Heart right ventricle (tissue), 16 donors: ENCODE results near the gene HELZ. TPM values are rescaled to one million over a fixed set of nuclear protein-coding genes. Genes with fewer than 3 reads are reported as not detected.
A peak's percentile ranks its signal among the peaks of the same experiment; 100 is the strongest.

Experiments used
- ATAC-seq, 8 donors: fragments of 200-7000 bp; cut with Tn5 transposase; one replicate each; pipeline ENCODE4 v1.9.1; 2020; ENCODE audit warnings: mild to moderate bottlenecking in 8 of 8, moderate library complexity in 8 of 8, moderate number of reproducible peaks in 1 of 8
- DNase-seq, 2 donors: peaks; one replicate each; pipeline ENCODE4 v3.0.0-alpha.2; 2020
- H3K27ac ChIP-seq, 10 donors: fragments of 200-600 bp; sonication (generic) in 2 of 10; one replicate each; pipeline versions ENCODE4 v1.5.0 to v1.8.0; 2020 to 2022; ENCODE audit warnings: mild to moderate bottlenecking in 3 of 10
- H3K27me3 ChIP-seq, 7 donors: fragments of 200-600 bp; one replicate each; pipeline ENCODE4 v1.8.0; 2021 to 2022; ENCODE audit warnings: mild to moderate bottlenecking in 2 of 7
- H3K36me3 ChIP-seq, 9 donors: fragments of 200-600 bp; sonication (generic) in 1 of 9; one replicate each; pipeline versions ENCODE4 v1.5.0 to v1.8.0; 2020 to 2022; ENCODE audit warnings: mild to moderate bottlenecking in 2 of 9
- H3K4me1 ChIP-seq, 9 donors: fragments of 200-600 bp; sonication (generic) in 1 of 9; one replicate each; pipeline versions ENCODE4 v1.5.0 to v1.8.0; 2020 to 2022; ENCODE audit warnings: mild to moderate bottlenecking in 4 of 9
- H3K4me3 ChIP-seq, 10 donors: fragments of 200-600 bp; sonication (generic) in 2 of 10; one replicate each; pipeline versions ENCODE4 v1.5.0 to v1.8.0; 2020 to 2022; ENCODE audit warnings: mild to moderate bottlenecking in 7 of 10, moderate library complexity in 2 of 10
- H3K9me3 ChIP-seq, 11 donors: fragments of 200-600 bp in 10 of 11; sonication (generic) in 2 of 11; one replicate each; pipeline versions ENCODE4 v1.5.0 to v1.8.0; 2013 to 2022; ENCODE audit warnings: mild to moderate bottlenecking in 2 of 11, control low read depth in 1 of 11, moderate library complexity in 1 of 11
- CTCF ChIP-seq, 9 donors: fragments of 200-600 bp; sonication (generic) in 2 of 9; IDR thresholded peaks; one replicate each; pipeline versions ENCODE4 v1.5.0 to v1.8.0; 2021 to 2022; ENCODE audit warnings: antibody characterized with exemption in 9 of 9, mild to moderate bottlenecking in 5 of 9, moderate library complexity in 1 of 9
- WGBS, 2 donors: extraction: QIAGEN DNeasy Blood & Tissue Kit; methylation state at CpG; one replicate each; pipeline ENCODE4 v1.1.7; 2013; ENCODE audit warnings: inconsistent platforms in 1 of 2; 5-methylcytosine and 5-hydroxymethylcytosine counted together
- intact Hi-C, 10 donors: fragments of 100-400 bp; cut with DNase I; formaldehyde crosslinking; loops; one replicate each; pipeline versions ENCODE4 v1.11.1 to v1.14.2; 2022
- polyA plus RNA-seq, 2 donors: library from polyadenylated mRNA; stranded (reverse); fragments of 200-250 nt; gene quantifications; one replicate each; pipeline ENCODE4 v1.2.3, GENCODE V29; 2013
- total RNA-seq, 10 donors: library from RNA; stranded (reverse); fragmentation: NEBNext Ultra II Directional in 3 of 10; extraction: Animal tissue kit (Norgen Biotek cat#: 25700) in 3 of 10; gene quantifications; one replicate each; pipeline versions ENCODE4 v1.2.1 to v1.2.4, GENCODE V29; 2021 to 2023
- donor health status: Arrhythmogenic right ventricular cardiomyopathy.
- donor health status: ischemic (EF 13 %, LVEDD 7.1; RV severe dilation, severe dysfunction).
- donor health status: healthy with polysubstance abuse.
- donor health status: DM: no; HTN: yes; CAD: no.
- donor health status: DM: no; HTN: no; CAD: no.
- donor health status: ischemic (EF 25% LVEDD 6.9; RV normal size, moderate dysfunction).
- donor health status: ischemic (EF 25% LVEDD 5.7; RV mildly dilated, moderate dysfunction).
- donor health status: healthy.
- donor health status: DM: yes; HTN: yes; CAD: no.
- donor health status: Ischemic cardiomyopathy.
- donor health status: ischemic (EF 35%, LVEDD 5.7; RV mildly dilated, moderate dysfunction).
- donor health status: nonischemic (EF 11% LVEDD 7.7; RV severe dilation, severe dysfunction).
- donor health status: DM: yes; HTN: yes; CAD: no.
- donor health status: PGD.
- donor health status: ischemic (EF 29% LVEDD 5.4; RV normal size, mild dysfunction).
- donor health status: nonischemic (EF 23%, LVEDD 6.1; RV moderate dilation, normal function).

HELZ gene
- total and polyA plus RNA-seq, 12 donors, result 2.4 to 50.3 (median 40.6) TPM

DNA sequence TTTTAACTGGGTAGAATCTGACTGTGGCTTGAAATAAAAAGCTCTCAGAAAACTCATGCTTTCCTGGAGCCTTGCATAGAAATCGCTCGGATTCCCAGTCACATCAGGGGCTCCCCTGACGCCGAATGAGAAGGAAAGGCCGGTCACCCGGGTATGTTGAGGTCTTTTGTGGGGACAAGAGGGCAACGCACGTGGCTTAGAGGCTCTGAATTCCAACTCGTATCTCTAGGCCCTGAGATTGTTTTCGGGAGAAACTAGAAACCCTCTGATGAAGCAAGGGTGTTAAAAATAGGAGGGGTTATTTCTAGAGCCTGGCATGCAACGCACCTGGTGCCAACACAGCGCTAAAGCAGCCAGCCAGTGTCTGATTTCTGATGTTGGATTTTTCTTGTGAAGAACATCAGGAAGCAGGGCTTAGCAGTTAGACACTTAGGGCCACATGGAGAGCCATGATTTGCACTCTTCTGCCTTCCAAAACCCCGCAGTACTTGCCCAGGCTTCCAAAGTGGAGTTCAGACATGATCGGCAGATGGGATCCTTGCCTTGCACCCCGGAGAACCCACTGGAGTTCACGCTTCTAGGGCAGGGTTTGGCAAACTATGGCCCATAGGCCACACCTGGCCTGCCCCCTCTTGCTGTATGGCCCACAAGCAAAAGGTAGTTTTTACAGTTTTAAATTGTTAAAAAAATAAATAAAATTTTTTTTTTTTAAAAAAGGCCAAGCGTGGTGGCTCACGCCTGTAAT lies 188.1 kb downstream of the HELZ start:
- Histone ChIP-seq H3K36me3 (no peaks in the 10 kb centered on the region), H3K27me3 (no peaks in the 10 kb centered on the region), H3K27ac (peak overlapping the region in 5 of 10 donors; percentile 29 to 75 (median 70)), H3K4me3 (no peak overlapping the region), H3K4me1 (peaks cover 0 to 12% (median 0%) of the 10 kb centered on the region in 9 donors), H3K9me3 (no peaks in the 10 kb centered on the region)
- 71 to 73% methylated on average over 18 of the region's 18 CpGs for WGBS, 2 donors
- no peak for TF ChIP-seq CTCF (IDR thresholded peaks at IDR 0.05)
- DNase-seq (no peak), ATAC-seq (peak in 5 of 8 donors; percentile 33 to 84 (median 75))
- intact Hi-C loops, result no loop called here

- Histone ChIP-seq H3K4me3 (no peak overlapping the region), H3K27ac (peak overlapping the region in 5 of 10 donors; percentile 29 to 75 (median 70)), H3K36me3 (no peaks in the 10 kb centered on the region), H3K27me3 (no peaks in the 10 kb centered on the region), H3K9me3 (no peaks in the 10 kb centered on the region), H3K4me1 (peaks cover 0 to 13% (median 0%) of the 10 kb centered on the region in 9 donors)
- ATAC-seq, result peak in 6 of 8 donors; percentile 48 to 85 (median 68)
- whole genome bisulfite sequencing, 2 donors, result 81 to 82% methylated on average over 29 of the region's 29 CpGs
- no peak for DNase-seq
- intact Hi-C loops, result no loop called here
- no peak for TF ChIP-seq CTCF (IDR thresholded peaks at IDR 0.05)
Measured at GRCh38 chr17:67055811-67056745, 188.9 kb downstream of the HELZ start.

DNA sequence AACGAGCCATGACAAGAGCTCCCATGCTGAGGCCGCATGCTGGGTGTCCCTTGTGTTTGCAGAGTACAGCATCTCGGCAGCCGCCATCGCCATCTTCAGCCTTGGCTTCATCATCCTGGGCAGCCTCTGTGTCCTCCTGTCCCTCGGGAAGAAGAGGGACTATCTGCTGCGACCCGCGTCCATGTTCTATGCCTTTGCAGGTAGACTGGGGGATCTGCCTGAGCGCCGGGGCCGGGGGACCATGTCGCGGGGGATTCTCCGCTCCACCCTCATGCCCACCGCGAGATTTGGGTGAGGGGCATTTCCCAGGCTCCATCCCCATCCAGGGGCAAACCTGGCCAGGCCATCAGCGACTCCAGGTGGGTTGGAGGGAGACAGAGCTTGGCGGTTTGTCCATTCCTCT lies 190.0 kb downstream of the HELZ start:
- ATAC-seq (no peak), DNase-seq (no peak)
- no peaks in the 10 kb centered on the region for H3K27me3 ChIP-seq
- no peak overlapping the region for H3K27ac ChIP-seq
- peaks cover 0 to 2% (median 0%) of the 10 kb centered on the region in 11 donors for H3K9me3 ChIP-seq
- no peak for TF ChIP-seq CTCF (IDR thresholded peaks at IDR 0.05)
- WGBS, 2 donors, result 93 to 95% methylated on average over 19 of the region's 19 CpGs
- intact Hi-C loops, result no loop called here
- peaks cover 0 to 19% (median 0%) of the 10 kb centered on the region in 9 donors for H3K4me1 ChIP-seq
- H3K36me3 ChIP-seq, result no peaks in the 10 kb centered on the region
- H3K4me3 ChIP-seq, result no peak overlapping the region

- Histone ChIP-seq H3K4me1 (peaks cover 0 to 19% (median 0%) of the 10 kb centered on the region in 9 donors), H3K27ac (no peak overlapping the region), H3K9me3 (peaks cover 0 to 6% (median under 1%) of the 10 kb centered on the region in 11 donors), H3K36me3 (no peaks in the 10 kb centered on the region), H3K4me3 (no peak overlapping the region), H3K27me3 (no peaks in the 10 kb centered on the region)
- no peak for TF ChIP-seq CTCF (IDR thresholded peaks at IDR 0.05)
- 90 to 91% methylated on average over 5 of the region's 5 CpGs for WGBS, 2 donors
- no peak for ATAC-seq
- no peak for DNase-seq
- intact Hi-C loops, result no loop called here
Measured at GRCh38 chr17:67054608-67055007, 190.4 kb downstream of the HELZ start.
